Breast epithelium (tissue), 3 donors: ENCODE results near the gene CYB5D1.

Experiments used
- CTCF ChIP-seq, 3 donors: fragments of 450-650 bp; IDR thresholded peaks; one replicate each; pipeline ENCODE4 v1.5.1; 2016 to 2017; ENCODE audit warnings: antibody characterized with exemption in 3 of 3, mild to moderate bottlenecking in 3 of 3, moderate library complexity in 3 of 3
- POLR2A ChIP-seq: fragments of 450-650 bp; IDR thresholded peaks from one replicate; pipeline ENCODE4 v1.6.1; 2016; ENCODE audit warnings: antibody characterized with exemption, mild to moderate bottlenecking, moderate library complexity
- POLR2AphosphoS5 ChIP-seq, 3 donors: sonication (generic); formaldehyde crosslinking; IDR thresholded peaks; one replicate each; pipeline ENCODE4 v1.6.1; 2017; ENCODE audit warnings: antibody characterized with exemption in 3 of 3

GRCh38 chr17:7832431-7832830, 25.4 kb upstream of the CYB5D1 start:
- TF ChIP-seq CTCF (IDR thresholded peaks at IDR 0.05), result no peak
- no peak for TF ChIP-seq POLR2A
- no peak for TF ChIP-seq POLR2AphosphoS5 (IDR thresholded peaks at IDR 0.05)
